Erythroblast (primary cell): ENCODE results near the gene RCE1.

Experiments
- GATA1 ChIP-seq: IDR thresholded peaks from 2 replicates; pipeline ENCODE4 v1.6.1; 2011; ENCODE audit warnings: low read depth, mild to moderate bottlenecking, control low read depth, low read length, moderate library complexity
- POLR2A ChIP-seq: IDR thresholded peaks from 2 replicates; pipeline ENCODE4 v1.6.1; 2011; ENCODE audit warnings: mild to moderate bottlenecking, low read length

- no peak for TF ChIP-seq POLR2A
- no peak for TF ChIP-seq GATA1
Observed at GRCh38 chr11:66834539-66834845, 8.7 kb upstream of the RCE1 start.
